Fibroblast of lung (primary cell): ENCODE data around the gene IL23R. TPM values are rescaled to one million over a fixed set of nuclear protein-coding genes. Genes with fewer than 3 reads are reported as not detected.
A peak's percentile ranks its signal among the peaks of the same experiment; 100 is the strongest.

Experiments
- DNase-seq, 2 donors: peaks; one replicate each; pipeline versions ENCODE4 v3.0.0 to v3.0.0-alpha.2; 2010; ENCODE audit warnings: low read depth in 2 of 2
- H2AFZ ChIP-seq: 2 replicates; pipeline ENCODE4 v1.5.1; 2012; ENCODE audit warnings: low read length, control low read depth, inconsistent platforms
- H3K27ac ChIP-seq: 2 replicates; pipeline ENCODE4 v1.5.1; 2011; ENCODE audit warnings: low read length, control low read depth; ENCODE audit not compliant: insufficient read depth
- H3K27me3 ChIP-seq: 2 replicates; pipeline ENCODE4 v1.5.1; 2011; ENCODE audit warnings: mild to moderate bottlenecking, low read length; ENCODE audit not compliant: control insufficient read depth, insufficient read depth
- H3K36me3 ChIP-seq: 2 replicates; pipeline ENCODE4 v1.5.1; 2011; ENCODE audit warnings: low read length; ENCODE audit not compliant: control insufficient read depth, insufficient read depth
- H3K4me1 ChIP-seq: 2 replicates; pipeline ENCODE4 v1.5.1; 2011; ENCODE audit warnings: low read length; ENCODE audit not compliant: control insufficient read depth, insufficient read depth; ENCODE audit errors: extremely low read depth
- H3K4me2 ChIP-seq: 2 replicates; pipeline ENCODE4 v1.5.1; 2011; ENCODE audit warnings: low read length, control low read depth; ENCODE audit not compliant: insufficient read depth; ENCODE audit errors: extremely low read depth
- H3K4me3 ChIP-seq, 4 experiments: fragments of 200-600 bp in 1 of 4; sonication (generic) in 1 of 4; replicated peaks in 1 of 4; 2 replicates each; pipeline ENCODE4 v1.5.1; 2011 to 2016; ENCODE audit warnings: low read length in 4 of 4, low read depth in 3 of 4, mild to moderate bottlenecking in 3 of 4, control low read depth in 2 of 4, inconsistent platforms in 1 of 4, mixed read lengths in 1 of 4; ENCODE audit not compliant: insufficient read depth in 1 of 4; ENCODE audit errors: control extremely low read depth in 1 of 4
- H3K79me2 ChIP-seq: 2 replicates; pipeline ENCODE4 v1.5.1; 2012; ENCODE audit warnings: mild to moderate bottlenecking, low read length, inconsistent platforms; ENCODE audit not compliant: control insufficient read depth, insufficient read depth
- H3K9ac ChIP-seq: 2 replicates; pipeline ENCODE4 v1.5.1; 2011; ENCODE audit warnings: mild to moderate bottlenecking, low read length, control low read depth; ENCODE audit not compliant: insufficient read depth
- H3K9me3 ChIP-seq: 2 replicates; pipeline ENCODE4 v1.5.1; 2012; ENCODE audit warnings: low read depth, low read length; ENCODE audit not compliant: control insufficient read depth, insufficient read depth
- H4K20me1 ChIP-seq: 2 replicates; pipeline ENCODE4 v1.5.1; 2011; ENCODE audit warnings: low read length; ENCODE audit not compliant: control insufficient read depth, insufficient read depth; ENCODE audit errors: extremely low read depth
- EZH2 ChIP-seq: IDR thresholded peaks from 2 replicates; pipeline ENCODE4 v1.5.1; 2012; ENCODE audit warnings: low read length, control low read depth, mild to moderate bottlenecking; ENCODE audit errors: missing control alignments
- polyA plus RNA-seq, 2 donors: library from polyadenylated mRNA; depleted of rRNA in 1 of 2; stranded (reverse) in 1 of 2; unstranded in 1 of 2; fragments of >200 nt; gene quantifications; 2 replicates each; pipeline ENCODE4 v1.2.1, GENCODE V29; 2011 to 2012; ENCODE audit warnings: missing spikeins in 1 of 2
- total RNA-seq: library from RNA; depleted of rRNA; stranded (reverse); fragments of >200 nt; gene quantifications from 2 replicates; pipeline ENCODE4 v1.2.1, GENCODE V29; 2014
- TF ChIP-seq, protein P1 (sequence below), 2 donors: IDR thresholded peaks in 1 of 2; conservative IDR thresholded peaks in 1 of 2; 1 replicate in 1 of 2; 2 replicates in 1 of 2; pipeline ENCODE4 v1.5.1; 2011 to 2012; ENCODE audit warnings: low read length in 2 of 2, control low read depth in 1 of 2, inconsistent platforms in 1 of 2, low read depth in 1 of 2, mild to moderate bottlenecking in 1 of 2

IL23R gene
- total and polyA plus RNA-seq, 2 donors (not counting 1 experiment from before 2014, with no cell fraction given): not detected

- no peaks in the 10 kb centered on the region for H3K9me3 ChIP-seq
- no peak overlapping the region for H3K9ac ChIP-seq
- H3K4me3 ChIP-seq: no peak overlapping the region
- H3K79me2 ChIP-seq: no peaks in the 10 kb centered on the region
- no peak overlapping the region for H3K4me2 ChIP-seq
- no peak for TF ChIP-seq EZH2
- TF ChIP-seq, protein P1, sequence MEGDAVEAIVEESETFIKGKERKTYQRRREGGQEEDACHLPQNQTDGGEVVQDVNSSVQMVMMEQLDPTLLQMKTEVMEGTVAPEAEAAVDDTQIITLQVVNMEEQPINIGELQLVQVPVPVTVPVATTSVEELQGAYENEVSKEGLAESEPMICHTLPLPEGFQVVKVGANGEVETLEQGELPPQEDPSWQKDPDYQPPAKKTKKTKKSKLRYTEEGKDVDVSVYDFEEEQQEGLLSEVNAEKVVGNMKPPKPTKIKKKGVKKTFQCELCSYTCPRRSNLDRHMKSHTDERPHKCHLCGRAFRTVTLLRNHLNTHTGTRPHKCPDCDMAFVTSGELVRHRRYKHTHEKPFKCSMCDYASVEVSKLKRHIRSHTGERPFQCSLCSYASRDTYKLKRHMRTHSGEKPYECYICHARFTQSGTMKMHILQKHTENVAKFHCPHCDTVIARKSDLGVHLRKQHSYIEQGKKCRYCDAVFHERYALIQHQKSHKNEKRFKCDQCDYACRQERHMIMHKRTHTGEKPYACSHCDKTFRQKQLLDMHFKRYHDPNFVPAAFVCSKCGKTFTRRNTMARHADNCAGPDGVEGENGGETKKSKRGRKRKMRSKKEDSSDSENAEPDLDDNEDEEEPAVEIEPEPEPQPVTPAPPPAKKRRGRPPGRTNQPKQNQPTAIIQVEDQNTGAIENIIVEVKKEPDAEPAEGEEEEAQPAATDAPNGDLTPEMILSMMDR (conservative IDR thresholded peaks at IDR 0.05 in 1 of 2, IDR thresholded peaks at IDR 0.05 in 1 of 2; ENCODE audit: low read depth in 1 of 2, low read length in 2 of 2): no peak
- H3K36me3 ChIP-seq: no peaks in the 10 kb centered on the region
- DNase-seq: no peak
- H4K20me1 ChIP-seq: no peaks in the 10 kb centered on the region
- no peaks in the 10 kb centered on the region for H3K27me3 ChIP-seq
- H2AFZ ChIP-seq: no peak overlapping the region
- H3K27ac ChIP-seq: no peak overlapping the region
- H3K4me1 ChIP-seq: no peaks in the 10 kb centered on the region
Observed at GRCh38 chr1:67170751-67171573, 4.7 kb downstream of the IL23R start.

- Histone ChIP-seq H4K20me1 (no peaks in the 10 kb centered on the region), H3K27me3 (no peaks in the 10 kb centered on the region), H3K36me3 (no peaks in the 10 kb centered on the region), H3K79me2 (no peaks in the 10 kb centered on the region), H3K4me2 (no peak overlapping the region), H3K27ac (no peak overlapping the region), H3K9ac (no peak overlapping the region), H3K9me3 (no peaks in the 10 kb centered on the region), H3K4me3 (no peak overlapping the region), H3K4me1 (no peaks in the 10 kb centered on the region), H2AFZ (no peak overlapping the region)
- TF ChIP-seq, protein P1 (conservative IDR thresholded peaks at IDR 0.05 in 1 of 2, IDR thresholded peaks at IDR 0.05 in 1 of 2; ENCODE audit: low read depth in 1 of 2, low read length in 2 of 2): no peak
- no peak for TF ChIP-seq EZH2
- no peak for DNase-seq
Observed at GRCh38 chr1:67171574-67171955, 5.3 kb downstream of the IL23R start.

DNA sequence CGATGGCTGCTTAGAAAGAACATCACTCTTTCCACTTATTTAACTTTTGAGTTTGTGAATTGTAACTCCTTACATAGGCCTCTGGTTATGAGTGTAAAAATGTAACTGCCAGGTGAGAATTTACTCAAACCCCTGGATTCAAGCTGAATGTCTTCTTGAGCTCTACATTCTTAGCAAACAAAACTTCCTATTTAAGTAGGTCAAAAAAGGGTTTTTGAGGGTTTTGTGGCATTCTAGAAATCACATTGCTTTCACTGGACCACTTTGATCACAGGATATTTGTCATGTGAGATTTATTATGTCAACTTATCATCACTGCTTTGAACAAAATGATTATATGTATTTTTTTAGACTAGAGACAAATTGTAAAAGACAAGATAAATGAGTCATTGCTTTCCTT is 5.7 kb downstream of the IL23R start:
- H3K4me2 ChIP-seq: no peak overlapping the region
- H2AFZ ChIP-seq: no peak overlapping the region
- peak in 1 of 2 donors; percentile 27 for DNase-seq
- no peaks in the 10 kb centered on the region for H3K4me1 ChIP-seq
- no peaks in the 10 kb centered on the region for H4K20me1 ChIP-seq
- H3K27me3 ChIP-seq: no peaks in the 10 kb centered on the region
- H3K36me3 ChIP-seq: no peaks in the 10 kb centered on the region
- no peaks in the 10 kb centered on the region for H3K79me2 ChIP-seq
- no peak overlapping the region for H3K9ac ChIP-seq
- TF ChIP-seq, protein P1 (conservative IDR thresholded peaks at IDR 0.05 in 1 of 2, IDR thresholded peaks at IDR 0.05 in 1 of 2; ENCODE audit: low read depth in 1 of 2, low read length in 2 of 2): no peak
- no peak for TF ChIP-seq EZH2
- no peak overlapping the region for H3K4me3 ChIP-seq
- no peaks in the 10 kb centered on the region for H3K9me3 ChIP-seq
- no peak overlapping the region for H3K27ac ChIP-seq
